Stimulated activated CD4-positive, alpha-beta T cell treated with anti-CD3 and anti-CD28 coated beads, Interleukin-1b, Interleukin-23, amount 100 ng/mL, for 48 hours (primary cell): ENCODE measurements around the gene ROCK2.
"Not testable (repeated sequence)": the region's sequence is repeated elsewhere in the genome, so short reads cannot be mapped to it uniquely, and the experiment has no call there.

ENCODE experiments used
- DNase-seq: peaks from one replicate; pipeline ENCODE4 v3.0.0-alpha.2; 2020

Gene ROCK2

GRCh38 chr2:11338580-11338979 lies 5.9 kb downstream of the ROCK2 start:
- no peak for DNase-seq

GRCh38 chr2:11337909-11338308 lies 6.5 kb downstream of the ROCK2 start:
- no peak for DNase-seq

GRCh38 chr2:11336189-11336588 lies 8.2 kb downstream of the ROCK2 start:
- no peak for DNase-seq

DNA sequence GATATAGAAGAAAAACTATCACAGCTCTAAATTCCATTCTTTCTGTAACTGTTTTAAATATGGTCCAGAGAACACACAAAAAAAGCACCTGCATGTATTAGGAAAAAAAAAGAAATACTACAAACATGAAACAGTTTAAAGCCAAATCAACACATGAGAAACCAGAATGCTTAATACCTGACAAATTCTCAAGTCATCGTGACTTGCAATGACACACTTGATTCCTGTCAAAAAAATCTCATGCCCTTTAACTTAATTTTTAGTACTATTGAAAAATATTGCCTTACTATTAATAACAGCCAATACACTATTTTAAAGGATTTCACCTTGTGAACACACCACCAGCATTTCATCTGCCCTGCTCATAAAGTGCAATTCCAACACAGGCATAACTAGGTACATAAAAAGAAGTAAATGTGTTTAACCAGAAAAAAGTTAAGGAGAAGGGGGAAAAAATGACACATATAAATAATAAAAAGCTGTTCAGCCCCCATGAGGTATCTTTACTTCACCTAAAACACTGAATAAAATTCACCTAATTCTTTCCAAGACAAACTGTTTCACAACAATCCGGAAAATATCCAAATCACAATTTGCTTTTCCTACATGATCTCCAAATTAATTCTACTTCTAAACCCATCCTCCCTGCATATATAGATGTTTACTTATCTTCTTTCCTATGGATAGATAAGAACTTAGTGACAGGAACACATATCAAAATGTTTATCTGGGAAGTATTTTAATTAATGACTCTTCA lies 10.8 kb downstream of the ROCK2 start:
- DNase-seq = no peak

DNA sequence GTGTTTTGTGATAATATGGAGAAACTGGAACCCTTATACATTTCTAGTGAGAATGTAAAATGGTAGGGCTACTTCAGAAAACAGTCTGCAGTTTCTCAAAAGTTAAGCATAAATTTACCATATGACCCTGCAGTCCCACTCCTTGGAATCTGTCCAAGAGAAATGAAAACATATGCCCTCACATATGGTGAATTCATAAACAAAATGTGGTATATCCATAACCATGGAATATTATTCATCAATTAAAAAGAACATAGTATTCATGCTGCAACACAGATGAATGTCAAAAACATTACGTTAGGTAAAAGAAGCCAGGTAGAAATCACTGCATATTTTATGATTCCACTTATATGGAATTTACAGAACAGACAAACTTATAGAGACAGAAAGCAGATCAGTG lies 11.8 kb downstream of the ROCK2 start:
- DNase-seq = no peak

DNA sequence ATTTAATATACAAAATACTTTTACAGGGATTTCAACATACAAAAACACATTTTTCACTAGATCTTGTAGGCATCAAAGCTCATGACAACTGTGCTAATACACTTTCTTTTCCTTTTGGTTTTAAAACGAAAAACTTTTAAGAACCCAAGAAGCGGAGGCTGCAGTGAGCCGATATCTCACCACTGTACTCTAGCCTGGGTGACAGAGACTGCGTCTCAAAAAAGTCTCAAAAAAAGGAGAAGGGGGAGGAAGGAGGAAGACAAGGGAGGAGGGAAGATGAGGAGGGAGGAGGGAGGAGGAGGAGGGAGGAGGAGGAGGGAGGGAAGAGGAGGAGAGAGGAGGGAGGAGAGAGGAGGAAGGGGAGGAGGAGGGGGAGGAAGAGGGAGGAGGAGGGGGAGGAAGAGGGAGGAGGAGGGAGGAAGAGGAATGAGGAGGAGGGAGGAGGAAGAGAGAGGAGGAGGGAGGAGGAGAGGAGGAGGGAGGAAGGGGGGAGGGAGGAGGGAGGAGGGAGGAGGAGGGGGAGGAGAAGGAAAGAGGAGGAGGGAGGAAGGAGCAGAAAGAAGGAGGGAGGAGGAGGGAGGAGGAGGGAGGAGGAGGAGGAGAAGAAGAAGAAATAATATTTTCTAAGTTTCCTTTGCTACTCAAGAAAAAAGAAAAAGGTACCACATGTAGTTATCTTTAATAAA lies 13.8 kb downstream of the ROCK2 start:
- no peak for DNase-seq

DNA sequence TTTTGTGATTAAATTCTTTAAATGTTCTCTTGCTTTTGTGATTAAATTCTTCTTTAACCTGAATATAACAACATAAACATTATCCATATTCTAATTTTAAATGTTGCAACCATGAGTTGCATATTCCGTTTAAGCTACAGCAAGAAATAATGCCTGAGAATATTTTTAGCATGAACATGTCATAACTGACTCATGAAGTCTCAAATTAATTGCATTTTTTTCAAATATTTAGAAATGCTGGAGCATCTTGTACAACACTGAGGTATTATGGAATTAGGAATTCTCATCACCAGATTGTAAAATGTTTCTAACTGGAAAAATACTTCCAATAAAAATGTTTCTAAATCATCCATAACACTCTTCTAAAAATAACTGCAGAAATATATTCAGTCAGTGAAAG lies 14.7 kb downstream of the ROCK2 start:
- DNase-seq = no peak

- DNase-seq = not testable (repeated sequence)
Measured at GRCh38 chr2:11328522-11328921, 15.9 kb downstream of the ROCK2 start.

DNA sequence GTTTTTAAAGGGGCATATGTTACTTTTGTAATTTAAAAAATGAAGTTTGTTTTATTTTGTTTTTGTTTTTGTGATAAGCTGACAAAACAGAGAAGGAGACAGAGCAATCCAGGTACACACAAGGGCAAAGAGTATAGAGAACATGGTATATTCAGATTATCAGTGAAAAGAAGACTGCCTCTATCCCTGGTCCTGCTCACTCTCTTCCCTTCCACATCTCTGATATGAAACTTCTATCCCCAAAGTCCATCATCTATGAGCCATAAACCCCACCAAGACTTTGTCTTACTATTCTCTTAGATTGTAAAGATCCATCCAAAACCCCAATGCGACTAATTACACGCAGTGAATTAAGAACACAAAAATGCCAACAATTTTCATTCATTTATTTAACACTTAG lies 16.6 kb downstream of the ROCK2 start:
- no peak for DNase-seq

- DNase-seq = no peak
Measured at GRCh38 chr2:11326677-11327211, 17.7 kb downstream of the ROCK2 start.

- DNase-seq = no peak
Measured at GRCh38 chr2:11325961-11326676, 18.3 kb downstream of the ROCK2 start.

DNA sequence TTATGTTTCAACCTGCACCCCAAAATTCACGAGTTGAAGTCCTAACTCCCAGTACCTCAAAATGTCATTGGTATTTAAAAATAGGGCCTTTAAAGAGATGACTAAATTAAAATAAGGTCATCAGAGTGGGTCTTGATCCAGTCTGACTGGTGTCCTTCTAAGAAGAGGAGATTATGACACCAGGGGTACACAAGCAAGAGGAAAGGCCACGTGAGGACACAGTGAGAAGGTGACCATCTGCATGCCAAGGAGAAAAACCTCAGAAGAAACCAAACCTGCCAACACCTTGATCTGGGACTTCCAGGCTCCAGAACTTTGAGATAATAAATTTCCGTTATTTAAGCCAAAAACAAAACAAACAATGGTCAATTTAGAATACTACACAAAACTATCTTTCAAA lies 22.6 kb downstream of the ROCK2 start:
- DNase-seq = no peak

DNA sequence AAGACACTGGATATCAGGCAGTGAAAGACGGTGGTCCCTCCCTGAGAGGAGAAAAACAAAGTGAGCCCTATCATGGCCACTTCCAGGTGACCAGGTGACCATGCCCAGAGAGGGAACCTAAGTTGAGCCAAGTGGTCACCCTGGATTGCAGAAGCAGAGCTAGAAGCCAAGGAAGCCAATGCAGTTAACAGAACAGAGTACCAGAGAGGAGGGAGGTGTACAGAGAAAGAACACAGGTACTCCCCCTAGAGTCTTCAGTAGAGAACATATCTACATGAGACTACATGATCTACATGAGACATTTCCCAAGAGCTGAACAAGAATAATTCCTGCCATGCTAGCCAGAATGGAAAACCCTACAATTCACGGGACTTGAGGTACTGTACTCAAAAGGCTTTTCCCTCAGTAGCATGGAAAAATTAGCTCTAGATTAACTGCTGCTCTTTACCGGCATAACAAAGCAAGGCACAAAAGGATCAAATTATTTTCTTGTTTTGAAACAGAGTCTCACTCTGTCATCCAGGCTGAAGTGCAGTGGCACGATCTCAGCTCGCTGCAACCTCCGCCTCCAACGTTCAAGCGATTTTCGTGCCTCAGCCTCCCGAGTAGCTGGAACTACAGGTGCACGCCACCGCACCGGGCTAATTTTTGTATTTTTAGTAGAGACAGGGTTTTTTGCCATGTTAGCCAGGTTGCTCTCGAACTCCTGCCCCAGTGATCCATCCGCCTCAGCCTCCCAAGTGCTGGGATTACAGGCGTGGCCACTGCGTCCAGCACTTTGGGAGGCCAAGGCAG lies 23.5 kb downstream of the ROCK2 start:
- DNase-seq = no peak

DNA sequence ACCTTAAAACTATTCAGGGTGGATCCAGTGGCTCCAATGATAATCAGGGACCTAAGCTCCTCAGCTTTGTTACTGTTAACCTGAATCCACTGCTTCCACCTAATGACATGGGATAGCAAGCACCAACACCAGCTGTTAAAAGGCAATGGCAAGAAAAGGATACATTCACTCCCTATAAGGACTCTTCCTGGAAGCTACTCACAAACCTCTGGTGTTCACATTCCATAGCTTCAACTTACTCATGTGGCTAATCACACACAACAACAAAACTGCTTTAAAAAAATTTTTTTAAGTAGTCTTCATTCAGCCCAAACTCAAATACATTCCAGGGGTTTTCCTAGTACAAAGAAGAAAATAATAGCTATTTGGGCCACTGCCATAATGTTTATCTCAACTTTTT lies 24.5 kb downstream of the ROCK2 start:
- DNase-seq = no peak

GRCh38 chr2:11315074-11315705 lies 29.2 kb downstream of the ROCK2 start:
- no peak for DNase-seq

GRCh38 chr2:11314487-11314886 lies 29.9 kb downstream of the ROCK2 start:
- DNase-seq = no peak

GRCh38 chr2:11312770-11313471 lies 31.5 kb downstream of the ROCK2 start:
- no peak for DNase-seq

- no peak for DNase-seq
Measured at GRCh38 chr2:11311543-11311942, 32.9 kb downstream of the ROCK2 start.

DNA sequence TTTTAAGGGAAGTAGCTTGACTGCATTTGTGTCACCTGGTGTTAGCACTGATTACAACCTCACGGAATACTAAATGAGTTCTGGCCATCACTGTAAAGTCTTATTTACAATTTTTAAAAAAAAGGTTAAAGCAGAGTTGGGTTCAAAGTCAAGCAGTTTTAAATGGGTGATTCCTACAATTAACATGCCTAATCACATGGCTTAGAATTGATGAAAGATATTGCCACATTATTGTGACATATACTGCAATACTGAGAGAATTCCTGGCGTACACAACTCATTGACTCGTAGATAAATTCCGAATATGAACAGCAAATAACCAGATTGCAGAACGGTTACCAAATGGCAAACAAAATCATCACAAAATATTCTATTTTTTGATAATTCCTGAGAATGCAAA lies 34.2 kb downstream of the ROCK2 start:
- no peak for DNase-seq

GRCh38 chr2:11309706-11310105 lies 34.7 kb downstream of the ROCK2 start:
- no peak for DNase-seq

GRCh38 chr2:11307764-11308415 lies 36.5 kb downstream of the ROCK2 start:
- DNase-seq = no peak
